Smooth muscle cell of the brain vasculature (primary cell): ENCODE measurements around the gene SLC38A6.

ENCODE experiments used
- DNase-seq: peaks from one replicate; pipeline ENCODE4 v3.0.0-alpha.2; 2012; ENCODE audit warnings: low read depth, low spot score

Gene SLC38A6

DNA sequence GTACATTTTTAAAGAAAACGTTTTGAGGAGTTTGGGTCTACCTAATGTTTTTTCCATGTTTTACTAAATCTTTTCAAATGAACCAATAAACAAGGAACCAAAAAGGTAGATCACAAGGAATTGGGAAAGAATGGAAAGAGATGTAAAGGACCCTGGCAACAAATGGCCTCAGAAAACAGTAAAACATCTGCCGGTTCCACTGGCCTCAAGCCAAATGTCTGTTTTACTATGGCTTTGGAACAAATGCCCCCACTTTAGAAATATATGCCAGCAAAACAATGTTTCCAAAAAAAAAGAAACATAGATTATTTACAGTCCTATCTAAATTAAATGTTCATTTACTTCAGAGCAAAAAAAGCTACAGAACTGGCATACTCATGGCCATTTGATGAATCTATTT is 3.2 kb upstream of the SLC38A6 start:
- no peak for DNase-seq

DNA sequence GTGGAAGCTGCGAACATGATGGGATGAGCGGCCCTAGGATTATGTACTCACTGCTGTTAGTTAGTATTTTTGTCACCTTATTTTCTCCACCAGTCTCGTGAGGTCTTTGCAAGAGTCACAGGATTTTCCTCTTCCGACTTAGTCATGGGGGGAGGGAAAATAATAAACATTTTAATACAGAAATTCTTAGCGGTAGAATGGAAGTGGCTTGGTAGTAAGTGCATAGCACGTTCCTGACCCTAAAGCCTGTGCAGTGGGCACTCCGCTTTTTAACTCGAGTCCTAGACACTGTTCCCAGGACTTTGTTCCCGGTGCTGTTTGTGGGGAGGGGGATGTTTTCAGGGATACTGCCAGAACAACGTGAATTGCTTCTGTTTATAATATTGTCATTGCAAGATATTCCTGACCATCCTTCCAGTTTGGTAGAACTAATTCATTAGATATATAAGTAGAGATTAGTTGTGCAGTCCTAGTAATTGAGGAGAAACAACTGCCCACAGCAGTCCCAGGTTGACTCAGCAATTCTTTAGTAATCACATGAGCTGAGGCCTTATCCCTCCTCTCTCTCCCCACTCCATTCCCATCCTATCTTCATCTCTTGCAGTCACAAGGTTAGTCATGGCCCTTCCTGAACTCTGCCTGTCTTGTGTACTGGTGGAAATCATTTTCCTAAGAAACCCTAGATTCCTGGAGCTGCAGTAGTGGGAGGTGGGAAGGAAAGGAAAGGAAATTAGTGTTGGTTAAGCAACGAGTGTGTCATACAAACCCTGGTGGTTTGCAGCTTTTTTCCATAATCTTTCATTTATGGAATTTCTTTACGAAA is 799 bp downstream of the SLC38A6 start:
- peak; percentile 20 for DNase-seq

DNA sequence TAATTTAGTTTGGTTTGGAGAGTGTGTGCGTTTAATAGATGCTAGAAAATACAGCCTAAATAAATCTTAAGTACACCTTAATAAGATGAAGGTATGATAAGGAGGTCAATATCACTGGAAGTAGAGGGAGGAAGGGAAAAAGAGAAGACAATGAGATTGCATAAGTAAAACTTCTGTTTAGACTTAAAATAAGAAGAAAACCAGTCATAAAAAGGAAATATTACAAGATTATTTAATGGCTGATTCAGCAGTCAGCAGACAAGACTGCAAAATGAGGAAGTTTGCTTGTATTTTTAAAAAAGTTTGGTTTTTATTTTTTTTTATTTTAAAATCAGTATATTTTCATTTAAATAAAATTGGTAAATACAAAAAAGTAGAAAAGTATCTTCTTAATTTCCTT is 3.2 kb downstream of the SLC38A6 start:
- no peak for DNase-seq

DNA sequence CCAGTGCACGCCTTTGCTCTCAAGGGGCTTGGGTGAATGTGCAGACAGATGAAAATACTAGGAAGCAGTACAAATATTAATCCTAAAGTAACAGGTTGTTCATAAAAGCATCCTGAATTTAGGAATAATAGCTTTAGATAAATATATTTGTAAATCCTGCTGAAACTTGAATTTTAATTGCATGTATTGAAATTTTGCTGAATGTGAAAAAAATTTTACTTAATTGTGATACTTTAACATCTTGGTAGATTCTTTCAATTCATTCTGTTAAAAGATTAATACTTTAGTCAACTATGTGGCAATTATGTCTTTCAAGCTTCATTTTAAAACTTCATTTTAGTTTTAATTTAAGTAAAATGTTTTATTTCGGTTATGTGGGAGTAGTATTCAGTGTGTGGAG is 5.5 kb downstream of the SLC38A6 start:
- DNase-seq: no peak

DNA sequence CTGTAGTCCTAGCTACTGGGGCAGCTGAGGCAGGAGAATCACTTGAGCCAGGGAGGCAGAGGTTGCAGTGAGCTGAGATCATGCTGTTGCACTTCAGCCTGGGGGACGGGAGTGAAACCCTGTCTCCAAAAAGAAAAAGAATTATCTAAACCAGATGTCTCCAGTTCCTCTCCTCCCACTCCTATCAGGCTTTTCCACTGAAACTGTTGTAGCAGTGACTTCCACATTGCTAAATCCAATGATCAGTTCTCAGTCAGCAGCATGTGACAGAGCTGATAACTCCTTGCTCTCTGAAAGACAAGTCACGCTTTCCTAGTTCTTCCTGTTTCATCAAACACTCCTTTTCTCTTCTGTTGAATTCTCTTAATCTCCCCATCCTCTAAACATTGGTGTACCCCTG is 8.6 kb downstream of the SLC38A6 start:
- no peak for DNase-seq

DNA sequence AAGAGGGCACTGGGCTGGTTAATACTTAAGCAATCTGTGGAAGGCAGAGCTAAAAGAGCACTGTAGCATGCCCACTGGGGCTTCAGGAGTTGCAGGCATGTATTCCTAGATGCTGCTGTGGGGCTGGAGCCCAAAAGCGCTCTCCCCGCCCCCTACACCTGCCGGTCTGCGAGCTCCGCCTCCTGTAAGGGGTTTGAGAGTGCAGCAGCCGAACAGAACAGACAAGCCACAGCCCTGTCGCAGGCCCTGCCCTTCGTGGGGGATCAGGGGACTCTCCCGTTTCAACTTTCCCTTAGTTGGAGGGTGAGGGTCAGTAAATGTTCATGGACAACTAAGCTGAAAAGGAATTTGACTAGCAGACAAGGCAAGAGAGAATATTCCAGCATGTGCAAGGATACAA is 17.6 kb downstream of the SLC38A6 start:
- DNase-seq: no peak

DNA sequence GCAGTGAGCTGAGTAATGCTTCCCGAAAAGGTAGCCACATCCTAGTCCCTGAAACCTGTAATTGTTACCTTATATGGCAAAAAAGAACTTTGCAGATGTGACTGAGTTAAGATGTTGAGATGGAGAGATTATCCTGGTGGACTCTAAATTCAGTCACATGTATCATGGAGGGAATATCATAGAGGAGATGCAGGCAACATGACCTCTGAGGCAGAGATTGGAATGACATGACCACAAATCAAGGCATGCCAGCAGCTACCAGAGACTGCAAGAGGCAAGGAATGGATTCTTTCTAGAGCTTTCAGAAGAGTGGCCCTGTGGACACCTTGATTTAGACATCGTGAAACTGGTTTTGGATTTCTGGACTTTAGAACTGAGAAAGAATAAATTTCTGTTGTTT is 18.5 kb downstream of the SLC38A6 start:
- no peak for DNase-seq

DNA sequence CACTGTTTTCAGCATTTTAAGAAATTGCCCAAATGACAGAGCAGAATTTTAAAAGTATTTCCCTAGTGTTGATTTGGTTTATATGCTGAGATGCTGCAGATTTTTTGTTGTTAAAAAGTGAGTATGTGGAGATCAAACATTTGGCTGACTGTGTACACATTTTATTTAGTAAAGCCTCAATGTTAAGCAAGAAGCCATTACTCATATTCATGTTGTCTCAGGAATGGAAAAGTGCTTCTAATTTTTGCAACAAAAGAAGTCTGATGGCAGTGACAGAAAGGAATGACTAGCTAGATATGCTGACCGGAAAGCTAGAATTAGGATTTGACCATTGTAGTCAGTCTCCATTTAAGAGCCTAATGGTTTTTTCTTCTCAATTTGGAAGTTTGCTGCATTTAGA is 22.5 kb downstream of the SLC38A6 start:
- DNase-seq: no peak

DNA sequence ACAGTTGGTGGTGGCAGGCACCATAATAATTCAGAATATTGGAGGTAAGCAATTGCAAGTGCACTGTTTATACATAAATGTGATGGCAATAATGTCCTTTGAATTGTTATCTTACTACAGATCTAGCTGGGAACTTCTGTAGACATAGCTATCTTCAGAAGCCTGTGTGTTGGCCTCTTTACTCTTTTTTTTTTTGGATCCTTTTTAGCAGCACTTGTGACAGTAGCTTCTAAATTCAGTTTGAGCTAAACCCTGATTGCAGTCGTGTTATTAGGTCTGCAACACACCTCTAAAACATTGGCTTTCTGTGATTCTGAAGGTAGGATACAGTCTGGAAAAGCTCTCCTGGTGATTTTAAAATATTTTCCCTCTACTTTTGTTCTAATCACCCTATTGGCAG is 38.5 kb downstream of the SLC38A6 start:
- DNase-seq: no peak

DNA sequence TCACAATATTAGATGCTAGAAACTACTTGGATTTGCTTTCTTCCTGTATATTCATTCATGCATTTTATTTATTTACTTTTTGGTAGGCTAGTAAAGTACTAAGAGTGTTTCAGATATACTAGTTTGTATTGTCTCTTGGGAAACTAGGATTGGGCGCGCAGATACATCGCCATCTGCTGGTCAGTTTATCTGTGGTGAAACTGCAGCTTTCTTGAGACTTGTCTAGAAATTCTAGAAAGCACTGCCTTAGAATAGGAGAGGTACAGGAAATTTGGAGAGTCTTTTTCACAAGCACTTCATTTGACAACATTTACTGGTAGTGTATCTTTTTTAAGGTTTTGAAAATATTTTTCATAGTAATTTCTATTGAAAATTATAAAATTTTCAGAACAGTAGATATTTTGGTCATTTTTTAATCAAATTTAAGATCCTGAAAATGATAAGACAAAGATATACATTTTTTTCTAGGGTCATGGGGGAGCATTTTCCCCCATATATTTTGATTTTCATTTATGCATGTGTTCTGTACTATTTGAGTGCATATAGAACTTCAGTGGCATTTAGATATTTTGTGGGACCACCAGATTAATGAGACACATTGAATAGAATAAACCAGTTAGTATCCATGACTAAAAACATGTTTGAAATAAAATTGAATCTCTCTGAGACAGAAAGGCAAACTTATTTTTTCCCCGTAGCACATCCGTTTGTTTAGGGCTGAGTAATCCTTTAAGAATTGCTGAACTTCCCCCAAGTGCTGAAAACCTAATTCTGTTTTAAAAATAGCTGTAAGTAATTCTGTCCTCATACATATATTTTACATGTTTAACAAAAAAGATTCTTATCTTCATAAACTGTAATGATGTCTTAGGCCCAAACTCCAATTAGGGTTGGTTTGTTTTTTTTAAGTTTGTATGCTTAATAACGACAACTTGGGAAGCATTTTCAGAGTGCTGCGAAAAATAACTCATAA is 44.5 kb downstream of the SLC38A6 start:
- DNase-seq: peak; percentile 57

DNA sequence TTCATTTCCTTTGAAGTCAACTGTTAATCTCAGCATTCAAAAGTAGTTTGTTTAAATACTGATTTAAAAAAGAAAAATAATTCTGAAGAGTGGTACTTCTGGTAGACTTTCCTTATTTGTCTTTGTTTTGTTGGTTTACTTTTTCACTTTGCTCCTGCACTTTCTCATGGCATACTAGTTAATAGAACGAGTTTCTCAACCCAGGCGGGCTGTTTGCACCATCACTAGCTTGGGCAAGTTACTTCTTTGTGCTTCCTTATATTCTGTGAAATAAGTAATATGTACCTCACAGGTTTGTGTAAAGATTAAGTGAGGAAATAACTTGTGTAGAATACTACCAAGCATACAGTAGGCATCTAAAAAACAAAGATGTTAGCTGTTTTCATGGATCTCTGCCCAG is 45.5 kb downstream of the SLC38A6 start:
- no peak for DNase-seq

DNA sequence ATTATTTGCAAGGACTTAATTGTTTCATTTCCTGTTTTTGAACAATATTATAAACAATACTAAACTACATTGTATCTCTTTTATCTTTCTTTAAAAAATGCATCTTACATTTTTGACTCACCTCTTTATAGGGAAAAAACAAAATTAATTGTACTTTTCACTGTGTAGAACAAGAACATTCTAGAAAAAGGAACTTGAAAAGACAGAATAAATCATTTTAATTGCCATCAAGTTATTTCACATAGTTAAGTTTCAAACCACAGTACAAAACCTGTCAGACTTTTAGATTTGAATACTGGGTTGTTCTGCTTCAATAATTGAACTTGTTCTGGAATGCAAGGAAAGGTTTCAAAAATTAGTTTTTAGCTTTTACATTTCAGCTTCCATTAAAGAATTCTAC is 50.0 kb downstream of the SLC38A6 start:
- DNase-seq: no peak

DNA sequence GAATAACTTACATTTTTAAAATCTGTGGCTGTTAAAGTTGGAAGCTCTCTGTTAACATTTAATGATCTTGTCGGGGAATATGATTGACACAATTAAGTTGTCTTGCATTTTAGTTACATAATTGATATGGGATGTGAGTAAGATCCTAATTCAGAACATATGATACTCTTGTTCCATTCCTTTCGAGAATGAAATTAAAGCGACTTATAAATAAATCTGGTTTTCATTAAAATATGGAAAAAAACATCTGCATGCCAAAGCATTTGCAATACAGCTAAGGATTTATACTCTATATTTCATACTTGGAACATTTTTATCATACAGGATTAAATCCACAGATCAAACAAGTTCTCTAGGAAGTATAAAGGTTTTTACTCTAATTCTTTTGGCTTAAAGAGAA is 52.0 kb downstream of the SLC38A6 start:
- DNase-seq: no peak

DNA sequence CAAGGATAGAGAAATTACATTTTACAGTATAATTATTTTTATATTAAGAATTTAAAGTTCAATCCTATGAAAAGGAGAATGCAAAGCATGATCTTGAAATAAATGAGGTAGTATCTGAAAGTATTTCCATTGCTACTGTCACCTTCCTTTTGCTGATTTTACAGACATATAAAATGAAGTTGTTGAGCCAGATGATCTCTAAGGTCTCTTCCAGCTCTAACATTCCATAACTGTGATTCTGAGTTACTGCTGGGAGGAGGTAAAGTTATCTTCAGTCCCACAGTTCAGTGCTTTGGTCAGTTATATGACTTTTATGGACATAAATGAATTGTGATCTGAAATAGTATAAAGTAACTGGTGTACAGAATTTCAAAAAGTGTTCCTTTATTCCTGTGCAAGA is 52.8 kb downstream of the SLC38A6 start:
- DNase-seq: no peak

DNA sequence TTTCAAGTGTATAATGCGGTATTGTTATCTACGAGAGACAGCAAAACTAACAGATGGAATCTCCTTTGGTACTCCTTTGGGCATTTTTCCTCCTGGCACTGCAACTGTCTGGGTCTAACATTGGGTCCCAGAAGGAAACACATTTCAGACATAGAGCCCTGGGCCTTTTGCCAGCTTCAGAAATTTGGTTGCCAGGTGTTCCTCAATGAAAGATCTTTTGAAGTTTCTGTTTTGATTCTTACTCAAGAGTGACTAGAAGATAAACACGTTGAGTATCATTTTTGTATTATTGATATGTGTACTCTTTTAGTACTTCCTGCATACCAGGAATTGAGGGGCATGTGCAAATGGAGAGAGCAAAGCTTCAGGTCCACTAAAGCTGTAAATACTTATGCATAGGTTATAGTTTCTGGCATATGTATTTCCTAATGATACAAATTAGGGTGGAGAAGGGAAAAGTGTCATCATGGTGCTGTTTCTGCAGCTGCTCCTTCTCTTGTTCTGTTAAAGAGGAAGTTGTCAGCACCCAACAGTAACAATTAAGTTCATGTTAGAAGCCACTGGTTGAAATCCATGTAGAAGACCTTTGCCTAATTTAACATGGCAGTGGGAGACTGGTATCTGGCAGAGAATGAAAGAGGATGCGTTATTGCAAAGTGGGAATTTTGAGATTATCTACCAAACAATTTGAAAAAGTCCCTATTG is 53.5 kb downstream of the SLC38A6 start:
- DNase-seq: no peak

DNA sequence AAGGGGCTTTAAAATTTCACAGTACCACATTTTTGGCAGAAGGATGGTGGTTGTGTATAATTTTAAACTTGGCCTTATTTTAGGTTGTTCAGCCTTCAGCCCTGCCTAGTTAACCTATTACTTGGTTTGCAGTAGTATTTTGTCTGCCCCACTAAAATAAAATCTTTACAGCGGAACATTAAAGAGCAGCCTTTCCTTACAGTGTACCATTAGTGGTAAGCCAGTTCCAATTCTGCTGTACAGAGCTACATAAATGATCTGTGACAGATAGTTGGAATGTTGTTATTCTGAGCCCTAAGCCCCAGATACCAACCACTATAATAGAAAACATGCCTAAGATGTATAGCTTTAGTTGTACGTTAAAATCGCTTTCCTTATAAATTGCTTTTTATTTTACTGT is 56.2 kb downstream of the SLC38A6 start:
- no peak for DNase-seq

DNA sequence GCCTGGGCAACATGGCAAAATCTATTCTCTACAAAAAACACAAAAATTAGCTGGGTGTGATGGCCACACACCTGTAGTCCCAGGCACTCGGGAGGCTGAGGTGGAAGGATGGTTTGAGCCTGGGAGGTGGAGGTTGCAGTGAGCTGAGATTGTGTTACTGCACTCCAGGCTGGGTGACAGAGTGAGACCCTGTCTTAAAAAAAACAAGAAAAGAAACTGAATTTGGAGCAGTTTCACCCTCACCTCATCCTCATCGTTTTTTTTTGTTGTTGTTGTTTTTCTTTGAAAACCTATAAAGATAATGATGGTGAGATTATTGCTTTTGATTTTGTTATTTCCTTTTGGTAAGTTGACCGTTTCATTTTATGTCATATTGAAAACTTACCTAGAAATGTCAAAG is 60.7 kb downstream of the SLC38A6 start:
- DNase-seq: no peak

DNA sequence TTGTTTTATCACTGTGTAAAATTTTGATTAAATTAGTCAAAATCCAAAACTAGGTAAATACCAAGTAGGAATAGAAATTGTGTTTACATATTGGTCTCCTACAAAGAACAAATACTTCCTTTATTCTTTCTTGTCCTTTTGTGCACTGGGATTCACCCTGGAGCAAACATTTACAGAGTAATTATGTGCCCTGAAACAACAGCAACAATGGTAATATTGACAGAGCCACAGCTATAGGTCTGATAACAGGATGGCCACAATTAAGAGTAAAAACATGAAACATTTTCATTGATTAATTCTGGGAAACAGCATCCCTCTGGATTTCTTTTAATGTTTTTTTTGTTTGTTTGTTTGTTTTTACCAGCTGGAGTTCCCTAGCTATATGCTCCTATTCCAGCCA is 61.2 kb downstream of the SLC38A6 start:
- DNase-seq: no peak

DNA sequence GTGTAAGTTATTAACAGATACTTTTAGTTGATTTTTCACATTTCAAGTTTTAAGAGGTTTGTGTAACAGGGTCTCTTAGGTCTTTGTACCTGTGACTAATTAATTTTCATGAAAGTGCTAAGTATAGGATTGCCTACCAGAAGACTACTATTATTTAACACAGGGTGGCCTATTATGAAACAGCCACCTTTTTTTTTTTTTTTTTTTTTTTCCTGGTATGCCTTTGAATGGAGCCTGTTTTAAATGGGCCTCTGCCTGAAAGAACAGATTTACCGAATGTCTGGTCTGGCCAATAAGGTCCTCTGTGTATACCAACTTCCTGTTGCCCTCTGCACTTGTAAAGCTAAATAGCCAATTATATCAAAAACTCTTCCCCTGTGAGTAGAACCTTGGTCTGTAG is 62.5 kb downstream of the SLC38A6 start:
- DNase-seq: no peak

DNA sequence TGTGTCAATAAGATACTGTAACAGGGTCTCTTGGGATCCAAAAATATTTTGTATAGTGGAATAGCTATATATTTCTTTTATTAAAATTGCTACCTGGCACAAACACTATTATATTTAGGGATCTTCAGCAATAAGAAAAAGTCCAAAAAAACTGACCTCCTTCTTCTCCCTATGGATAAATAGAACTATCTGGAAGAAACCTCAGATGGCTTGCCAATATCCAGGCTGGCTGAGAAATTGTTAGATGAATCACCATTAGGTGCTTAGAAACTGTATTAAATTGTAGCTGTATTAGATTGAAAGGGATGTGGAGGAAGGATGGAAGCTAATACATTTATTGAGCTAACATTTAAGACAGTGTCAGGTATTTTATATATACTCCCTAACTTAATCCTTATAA is 66.0 kb downstream of the SLC38A6 start:
- DNase-seq: no peak

DNA sequence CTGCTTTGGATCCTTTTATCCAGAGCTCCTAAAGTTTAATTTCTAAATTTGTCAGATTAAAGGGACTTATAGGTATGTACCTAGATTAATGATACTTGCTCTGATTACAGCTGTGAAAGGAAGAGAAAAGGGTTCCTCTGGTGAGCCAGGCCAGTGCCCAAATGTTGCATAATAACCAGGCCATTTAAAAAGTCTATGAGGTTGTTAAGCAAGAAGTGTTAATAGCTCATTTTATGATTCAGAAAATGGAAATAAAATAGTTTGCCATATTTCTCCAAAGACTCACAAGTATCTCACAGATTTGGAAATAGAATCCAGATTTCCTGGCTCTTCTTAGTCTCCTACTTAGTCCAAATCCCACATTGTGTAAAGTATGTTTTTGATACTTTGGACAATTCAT is 67.6 kb downstream of the SLC38A6 start:
- no peak for DNase-seq

DNA sequence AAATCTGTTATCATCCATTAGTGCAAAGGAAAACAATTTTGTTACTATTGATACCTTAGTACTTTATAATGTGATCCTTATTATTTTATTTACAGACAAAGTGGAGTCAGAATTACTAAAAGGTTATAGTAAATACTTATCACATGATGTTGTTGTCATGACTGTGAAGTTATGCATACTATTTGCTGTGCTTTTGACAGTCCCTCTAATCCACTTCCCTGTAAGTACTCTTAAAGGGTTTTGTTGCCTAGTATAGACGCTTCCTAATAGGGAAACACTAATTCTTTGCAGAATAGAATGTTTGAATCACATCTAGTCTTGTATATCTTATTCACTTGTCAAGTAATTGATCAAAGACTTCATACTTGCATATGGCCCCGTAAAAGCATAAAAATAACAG is 69.4 kb downstream of the SLC38A6 start:
- no peak for DNase-seq
